KBM-7 (cell line): ENCODE data around the gene RIMOC1.

Experiments
- DNase-seq: peaks from one replicate; pipeline ENCODE4 v3.0.0-alpha.2; 2015
- in situ Hi-C: fragments of 300-500 bp; cut with MboI; formaldehyde crosslinking; loops from 2 replicates; pipeline ENCODE4 v1.14.3; 2020; ENCODE audit warnings: low sequenced_read_pairs, low pct_unique_long_range_greater_than_20kb, mixed read lengths

Gene RIMOC1

GRCh38 chr5:41903892-41904799 is at the start of gene RIMOC1:
Gene RIMOC1, plus strand, starts transcription at chr5:41904344. Its CDS starts 24 bp downstream, at chr5:41904368.
- peak; percentile 100 for DNase-seq
- in situ Hi-C loops = no loop called here

- in situ Hi-C loops = no loop called here
- peak; percentile 78 for DNase-seq
Observed at GRCh38 chr5:41856644-41857491, 47.3 kb upstream of the RIMOC1 start.

DNA sequence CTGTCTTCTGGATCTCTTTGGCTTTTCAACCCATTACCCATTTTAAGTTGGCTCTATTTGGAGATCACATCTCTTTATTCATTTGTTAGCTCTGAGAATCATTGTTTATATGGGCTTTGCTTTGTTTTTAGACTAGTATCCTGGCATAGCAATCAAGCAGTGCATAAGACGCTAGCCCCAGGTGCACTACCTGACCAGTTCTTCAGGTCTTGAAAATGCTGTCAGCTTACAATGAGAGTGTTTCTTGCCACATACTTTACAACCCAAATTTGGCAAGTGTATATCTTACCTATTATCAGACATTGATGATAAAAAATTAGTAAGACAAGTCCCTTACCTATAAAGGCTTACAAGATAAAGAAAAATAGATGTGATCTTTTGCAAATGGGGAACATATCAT is 46.2 kb upstream of the RIMOC1 start:
- no peak for DNase-seq
- in situ Hi-C loops = no loop called here

DNA sequence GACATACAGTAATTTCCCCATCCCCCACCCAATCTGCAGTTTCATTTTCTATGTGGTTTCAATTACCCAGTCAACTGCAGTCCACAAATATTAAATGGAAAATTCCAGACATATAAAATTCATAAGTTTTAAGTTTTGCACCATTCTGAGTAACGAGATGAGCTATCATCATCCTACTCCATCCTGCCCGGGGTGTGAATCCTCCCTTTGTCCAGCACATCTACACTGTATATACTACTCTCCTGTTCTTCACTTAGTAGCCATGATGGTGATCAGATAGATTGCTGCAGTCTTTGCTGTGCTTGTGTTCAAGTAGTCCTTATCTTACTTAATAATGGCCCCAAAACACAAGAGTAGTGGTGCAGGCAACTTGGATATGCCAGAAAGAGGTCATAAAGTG is 45.3 kb upstream of the RIMOC1 start:
- no peak for DNase-seq
- in situ Hi-C loops = no loop called here

DNA sequence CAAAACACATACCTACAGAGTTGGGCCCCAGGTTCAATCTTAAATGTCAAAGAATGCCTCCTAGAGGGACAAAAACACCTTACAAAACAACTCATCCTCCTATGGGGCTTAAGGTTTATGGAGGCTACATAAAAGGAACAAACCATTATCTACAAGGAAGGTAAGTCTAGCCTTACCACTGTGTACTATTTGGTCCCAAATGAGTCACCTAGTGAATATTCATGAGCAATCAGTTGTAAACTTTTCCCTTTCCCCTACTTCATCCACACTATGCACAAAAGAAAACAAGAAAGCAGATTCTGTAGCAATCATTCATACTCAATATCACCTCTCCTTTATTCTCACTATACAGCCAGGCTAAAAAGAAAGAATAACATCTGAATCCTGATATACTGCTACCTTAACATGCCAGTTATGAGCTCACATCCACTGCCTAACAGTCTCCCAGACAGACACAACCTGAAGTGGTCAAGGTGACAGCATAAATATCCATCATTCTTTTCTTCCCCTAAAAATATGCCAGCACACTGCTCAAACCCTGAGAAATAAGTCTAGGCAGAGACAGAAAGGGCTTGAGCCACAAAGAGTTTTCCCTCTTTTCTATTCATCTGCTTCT is 40.2 kb upstream of the RIMOC1 start:
- DNase-seq = no peak
- in situ Hi-C loops = no loop called here

- peak; percentile 53 for DNase-seq
- in situ Hi-C loops = no loop called here
Observed at GRCh38 chr5:41869151-41869723, 34.9 kb upstream of the RIMOC1 start.

GRCh38 chr5:41869724-41870626 is 34.2 kb upstream of the RIMOC1 start, which contains the start of gene OXCT1:
Gene OXCT1, minus strand, starts transcription at chr5:41870425. Its CDS starts 67 bp downstream, at chr5:41870358.
- in situ Hi-C loops = no loop called here
- DNase-seq = peak; percentile 94

DNA sequence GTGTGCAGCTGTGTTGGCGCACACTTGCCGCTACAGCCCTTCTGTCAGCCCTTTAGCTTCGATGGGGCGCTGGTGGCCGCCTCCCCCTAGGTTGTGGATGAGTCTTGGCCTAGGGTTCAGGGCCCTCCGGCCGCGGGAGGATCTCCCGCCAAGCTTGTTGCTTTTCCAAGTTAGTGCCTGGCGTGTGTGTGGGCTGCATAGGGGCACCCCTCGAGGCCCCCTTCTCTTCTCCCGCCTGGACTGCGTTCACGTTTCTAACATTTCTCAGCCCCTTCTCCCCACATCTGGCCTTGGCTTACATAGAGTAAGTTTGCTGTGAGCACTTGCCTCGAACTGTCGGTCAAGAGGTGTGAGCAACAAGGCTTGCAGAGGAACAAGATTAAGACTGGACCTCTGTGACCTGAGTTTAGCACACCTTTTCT is 33.5 kb upstream of the RIMOC1 start:
- in situ Hi-C loops = no loop called here
- DNase-seq = no peak

DNA sequence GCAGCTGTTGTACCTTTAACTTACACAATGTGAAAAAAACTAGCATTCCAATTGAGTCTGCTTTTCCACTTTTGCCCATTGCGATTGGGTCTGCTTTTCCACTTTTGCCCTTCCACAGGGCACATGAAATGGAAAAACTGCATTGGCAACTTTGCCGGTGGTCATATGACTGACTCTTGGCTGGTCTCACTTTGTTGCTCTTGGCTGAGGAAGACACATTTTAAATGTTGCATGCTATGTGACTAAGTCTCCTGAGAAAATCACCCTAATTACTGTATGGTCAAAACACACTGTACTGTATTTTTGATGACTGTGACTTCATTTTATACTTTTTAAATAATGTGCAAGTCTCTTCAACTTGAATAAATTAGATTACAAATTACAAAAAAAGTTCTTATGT is 32.3 kb upstream of the RIMOC1 start:
- no peak for DNase-seq
- in situ Hi-C loops = no loop called here

DNA sequence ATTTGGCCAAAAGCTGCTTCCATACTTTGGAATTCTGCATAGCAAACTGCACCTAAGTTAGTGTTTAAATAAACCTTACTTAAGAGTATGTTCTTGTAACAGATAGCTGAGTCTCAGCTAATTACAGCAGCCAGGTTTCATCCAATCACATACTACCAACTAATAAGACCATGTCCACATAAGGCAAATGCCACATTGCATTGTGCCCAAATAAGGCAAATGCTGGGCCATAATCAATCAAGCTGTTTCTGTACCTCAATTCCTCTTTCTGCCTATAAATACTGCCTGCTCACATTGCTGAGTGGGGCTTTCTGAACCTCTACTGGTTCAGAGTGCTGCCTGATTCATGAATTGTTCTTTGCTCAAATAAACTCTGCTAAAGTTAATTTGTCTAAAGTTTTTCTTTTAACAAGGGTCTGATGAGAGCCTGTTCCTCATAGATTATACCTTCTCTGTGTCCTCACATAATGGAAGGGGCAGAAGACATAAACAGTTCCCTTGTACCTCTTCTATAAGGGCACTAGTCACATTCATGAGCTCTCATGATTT is 29.6 kb upstream of the RIMOC1 start:
- no peak for DNase-seq
- in situ Hi-C loops = no loop called here

- in situ Hi-C loops = no loop called here
Observed at GRCh38 chr5:41875121-41875520, 29.0 kb upstream of the RIMOC1 start.

GRCh38 chr5:41876678-41877077 is 27.5 kb upstream of the RIMOC1 start:
- no peak for DNase-seq
- in situ Hi-C loops = no loop called here

More at GRCh38 chr5:41875121-41875520, 29.0 kb upstream of the RIMOC1 start:
- DNase-seq = no peak

DNA sequence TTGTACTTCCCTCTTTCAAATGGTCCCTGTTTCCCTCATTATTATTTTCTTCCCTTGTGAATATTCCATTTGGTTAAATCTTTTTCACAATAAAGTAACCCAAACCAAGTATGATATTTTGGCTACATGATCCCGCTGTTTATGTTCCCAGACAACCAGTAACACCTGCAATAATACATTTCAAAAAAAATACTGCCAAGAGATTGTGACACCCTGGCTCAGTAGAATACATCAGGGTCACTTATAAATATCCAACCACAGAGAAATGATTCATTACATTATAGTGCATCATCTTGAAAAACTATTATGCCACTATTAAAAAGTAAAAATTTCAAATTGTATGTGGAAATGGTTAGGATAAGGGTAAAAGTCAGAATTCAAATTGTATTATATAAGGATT is 26.7 kb upstream of the RIMOC1 start:
- DNase-seq = no peak
- in situ Hi-C loops = no loop called here

GRCh38 chr5:41878173-41878572 is 26.0 kb upstream of the RIMOC1 start:
- DNase-seq = no peak
- in situ Hi-C loops = no loop called here

DNA sequence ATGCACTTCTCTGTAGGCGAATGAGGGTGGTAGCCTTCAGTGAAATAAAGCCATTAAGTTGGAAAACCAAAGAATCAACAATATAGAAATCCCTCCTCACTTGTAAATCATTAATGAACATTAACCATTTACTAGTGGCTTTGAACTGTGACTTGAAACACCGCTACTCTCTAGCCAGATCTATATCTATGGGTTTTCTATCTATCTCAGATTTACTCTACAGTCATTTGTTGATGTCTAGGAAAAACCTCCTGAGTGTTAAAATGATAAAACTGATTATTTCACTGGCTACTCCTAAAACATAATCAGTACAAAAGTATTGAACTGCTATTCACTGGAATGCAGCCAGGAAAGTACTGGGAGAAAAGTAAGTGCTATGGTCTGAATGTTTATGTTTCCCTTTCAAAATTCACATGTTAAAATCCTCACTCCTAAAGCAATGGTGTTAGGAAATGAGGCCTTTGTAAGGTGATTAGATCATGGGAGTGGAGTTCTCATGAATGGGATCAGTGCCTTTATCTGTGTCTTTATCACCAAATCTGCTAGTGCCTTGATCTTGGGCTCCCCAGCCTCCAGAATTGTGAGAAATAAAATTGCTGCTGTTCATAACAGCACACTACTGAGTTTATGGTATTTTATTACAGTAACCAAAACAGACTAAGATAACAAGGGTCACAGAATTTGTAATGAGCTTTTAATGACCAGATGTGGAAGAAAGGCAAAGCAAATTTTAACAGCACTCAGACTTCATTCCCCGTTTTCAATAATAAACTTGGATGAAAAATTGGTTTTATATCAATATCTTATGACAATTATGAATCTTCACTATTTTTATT is 25.3 kb upstream of the RIMOC1 start:
- DNase-seq = no peak
- in situ Hi-C loops = no loop called here

- in situ Hi-C loops = no loop called here
- DNase-seq = no peak
Observed at GRCh38 chr5:41882765-41883164, 21.4 kb upstream of the RIMOC1 start.

GRCh38 chr5:41883243-41883642 is 20.9 kb upstream of the RIMOC1 start:
- no peak for DNase-seq
- in situ Hi-C loops = no loop called here
